GM12801 (cell line): ENCODE measurements around the gene KIF12.

Experiments
- TF ChIP-seq, protein P1 (sequence below): IDR thresholded peaks from one replicate; pipeline ENCODE4 v1.5.1; 2011; ENCODE audit warnings: control low read depth; ENCODE audit not compliant: insufficient read length; ENCODE audit errors: extremely low read depth

Gene KIF12

DNA sequence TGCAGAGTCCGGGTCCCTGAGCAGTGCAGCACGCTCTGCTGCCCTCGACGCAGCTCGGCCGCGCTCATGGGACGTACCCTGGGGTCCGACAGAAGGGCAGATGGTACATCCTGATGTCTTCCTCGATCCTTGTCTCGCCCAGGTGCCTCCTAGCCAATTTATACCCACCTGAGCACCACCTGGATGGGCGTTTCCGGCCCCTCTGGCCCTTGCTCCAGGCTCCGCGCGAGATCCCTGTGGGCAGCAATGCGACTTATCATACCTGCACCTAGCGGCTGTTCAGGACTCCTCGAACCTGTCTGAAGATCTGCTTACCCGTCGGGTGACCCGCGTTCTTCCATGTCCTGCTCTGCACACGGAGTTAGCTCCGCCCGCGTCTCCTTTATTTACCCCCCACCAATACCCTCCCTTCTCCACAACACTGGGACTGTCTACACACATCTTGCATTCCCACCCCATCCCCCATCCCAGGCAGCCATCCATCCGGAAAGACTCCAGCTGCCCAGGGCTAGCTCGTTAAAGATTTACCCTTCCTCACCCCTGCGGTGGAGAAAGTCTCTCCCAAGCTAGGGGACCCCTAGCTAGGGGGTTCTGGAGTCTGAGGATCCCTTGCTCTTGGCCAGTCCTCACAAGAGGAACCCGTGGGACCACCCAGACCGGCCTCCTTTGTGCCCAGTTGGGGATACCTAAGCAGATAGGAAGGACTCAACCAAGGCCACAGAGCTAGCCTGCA, at the start of gene KIF12:
KIF12 (minus strand) TSS at position 357 of the 733 bp plus-strand sequence; CDS start at position 341, 16 bp downstream.
- TF ChIP-seq, protein P1, sequence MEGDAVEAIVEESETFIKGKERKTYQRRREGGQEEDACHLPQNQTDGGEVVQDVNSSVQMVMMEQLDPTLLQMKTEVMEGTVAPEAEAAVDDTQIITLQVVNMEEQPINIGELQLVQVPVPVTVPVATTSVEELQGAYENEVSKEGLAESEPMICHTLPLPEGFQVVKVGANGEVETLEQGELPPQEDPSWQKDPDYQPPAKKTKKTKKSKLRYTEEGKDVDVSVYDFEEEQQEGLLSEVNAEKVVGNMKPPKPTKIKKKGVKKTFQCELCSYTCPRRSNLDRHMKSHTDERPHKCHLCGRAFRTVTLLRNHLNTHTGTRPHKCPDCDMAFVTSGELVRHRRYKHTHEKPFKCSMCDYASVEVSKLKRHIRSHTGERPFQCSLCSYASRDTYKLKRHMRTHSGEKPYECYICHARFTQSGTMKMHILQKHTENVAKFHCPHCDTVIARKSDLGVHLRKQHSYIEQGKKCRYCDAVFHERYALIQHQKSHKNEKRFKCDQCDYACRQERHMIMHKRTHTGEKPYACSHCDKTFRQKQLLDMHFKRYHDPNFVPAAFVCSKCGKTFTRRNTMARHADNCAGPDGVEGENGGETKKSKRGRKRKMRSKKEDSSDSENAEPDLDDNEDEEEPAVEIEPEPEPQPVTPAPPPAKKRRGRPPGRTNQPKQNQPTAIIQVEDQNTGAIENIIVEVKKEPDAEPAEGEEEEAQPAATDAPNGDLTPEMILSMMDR: no peak

DNA sequence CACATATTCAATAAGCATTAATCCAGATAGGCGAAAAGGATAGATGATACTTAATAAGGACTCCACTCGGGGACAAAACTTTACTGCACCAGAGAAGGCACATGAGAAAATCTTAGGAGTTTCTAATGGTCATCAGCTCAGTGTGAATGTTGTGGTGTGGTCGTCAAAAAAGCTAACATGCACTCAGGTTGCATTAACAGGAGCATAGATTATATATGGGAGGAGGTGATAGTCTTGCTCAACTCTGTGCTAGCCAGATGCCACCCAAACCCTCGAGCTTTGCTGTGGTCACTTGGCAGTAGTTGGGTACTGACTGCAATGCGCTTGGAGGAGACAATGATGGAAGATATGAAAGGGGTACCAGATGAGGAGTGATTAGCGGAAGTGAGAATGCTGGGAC, 47.6 kb upstream of the KIF12 start:
- TF ChIP-seq, protein P1: no peak

DNA sequence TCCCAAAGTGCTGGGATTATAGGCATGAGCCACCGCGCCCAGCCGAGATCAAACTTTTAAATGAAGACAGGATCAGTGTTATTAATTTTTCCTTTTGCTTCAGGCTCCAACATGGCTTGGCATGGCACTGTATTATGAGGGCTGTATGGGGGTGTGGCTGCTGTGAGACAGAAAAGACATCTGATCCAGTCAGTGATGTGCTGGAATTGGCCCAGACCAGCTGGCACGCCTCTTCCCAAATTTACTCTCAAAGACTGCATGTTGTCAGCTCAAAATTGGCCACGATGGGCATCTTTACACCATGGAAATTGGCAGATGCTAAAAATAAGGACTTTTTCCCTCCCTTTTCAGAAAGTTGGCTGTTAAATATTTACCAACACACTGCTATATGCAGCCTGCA, 44.1 kb upstream of the KIF12 start:
- TF ChIP-seq, protein P1: no peak

DNA sequence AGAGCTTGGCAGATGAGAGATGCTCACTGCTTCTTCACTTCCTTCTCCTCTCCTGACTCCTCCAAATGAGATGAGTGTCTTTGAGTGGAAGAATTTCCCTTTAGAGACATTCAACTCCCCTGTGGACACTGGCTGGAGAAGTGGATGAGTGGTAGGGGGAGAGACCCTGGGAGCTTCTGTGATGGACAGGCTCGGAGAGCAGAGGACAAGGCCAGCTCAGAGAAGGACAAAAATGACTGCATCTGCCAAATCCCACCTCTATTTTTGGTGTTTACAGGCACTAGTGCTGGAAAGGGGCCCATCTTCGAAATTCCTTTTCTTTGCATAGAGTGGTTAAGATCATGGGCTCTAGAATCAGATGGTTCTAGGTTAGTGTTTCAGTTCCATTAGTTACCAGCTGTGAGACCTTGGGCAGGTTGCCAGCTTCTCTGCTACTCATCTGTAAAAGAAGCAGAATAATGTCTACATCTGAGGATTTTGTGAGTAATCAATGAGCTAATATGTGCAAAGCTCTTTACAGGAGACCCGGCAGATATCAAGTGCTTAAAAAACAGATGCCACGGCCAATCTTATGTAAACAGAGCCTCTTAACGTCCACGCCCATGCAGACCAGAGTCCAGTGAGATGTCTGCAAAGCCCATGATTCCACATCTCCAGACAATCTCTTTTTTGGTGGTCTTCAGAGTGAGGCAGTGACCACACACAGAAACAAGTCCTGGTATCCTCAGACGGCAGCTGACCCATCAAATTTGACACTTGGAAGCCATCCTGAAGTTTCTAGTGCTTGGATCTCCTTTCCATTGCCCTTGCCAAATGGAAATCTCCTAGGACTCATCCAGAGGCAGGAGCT, 42.7 kb upstream of the KIF12 start:
- TF ChIP-seq, protein P1: no peak

DNA sequence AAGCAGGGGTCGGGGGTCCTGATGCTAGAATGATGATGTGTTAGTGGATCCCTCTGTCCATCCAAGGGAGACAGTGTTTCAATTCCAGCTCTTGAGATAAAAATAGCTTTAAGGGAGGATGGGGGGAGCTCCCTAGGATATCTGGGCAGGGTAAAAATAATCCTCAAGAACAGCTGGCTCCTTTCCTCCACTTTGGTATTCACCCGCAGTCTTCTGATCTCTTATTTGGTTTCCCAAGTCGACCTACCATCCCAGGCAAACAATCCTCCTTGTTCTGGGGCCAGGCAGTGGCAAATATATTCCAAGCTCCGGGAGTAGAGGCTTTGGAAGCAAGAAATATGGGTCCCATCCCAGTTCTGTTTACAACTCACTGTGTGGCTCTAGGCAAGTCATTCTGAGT, 41.8 kb upstream of the KIF12 start:
- TF ChIP-seq, protein P1: no peak

DNA sequence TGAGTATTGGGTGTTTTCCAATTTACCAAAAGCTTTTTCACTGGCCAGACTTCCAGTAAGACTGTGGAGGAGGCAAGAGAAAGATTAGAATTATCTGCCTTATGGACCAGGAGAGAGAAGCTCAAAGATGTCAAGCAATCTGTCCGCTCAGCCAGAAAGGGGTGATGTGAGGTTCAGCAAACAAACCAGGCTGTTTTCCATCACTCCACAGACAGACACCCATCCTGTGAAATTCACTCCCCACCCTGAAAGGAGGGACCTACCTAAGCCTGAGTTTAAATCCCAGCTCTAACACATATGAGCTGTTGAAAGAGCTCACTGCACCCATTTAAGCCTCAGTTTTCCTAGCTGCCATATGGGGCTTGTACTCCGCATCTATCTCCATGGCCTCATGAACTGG, 41.3 kb upstream of the KIF12 start:
- TF ChIP-seq, protein P1: no peak

DNA sequence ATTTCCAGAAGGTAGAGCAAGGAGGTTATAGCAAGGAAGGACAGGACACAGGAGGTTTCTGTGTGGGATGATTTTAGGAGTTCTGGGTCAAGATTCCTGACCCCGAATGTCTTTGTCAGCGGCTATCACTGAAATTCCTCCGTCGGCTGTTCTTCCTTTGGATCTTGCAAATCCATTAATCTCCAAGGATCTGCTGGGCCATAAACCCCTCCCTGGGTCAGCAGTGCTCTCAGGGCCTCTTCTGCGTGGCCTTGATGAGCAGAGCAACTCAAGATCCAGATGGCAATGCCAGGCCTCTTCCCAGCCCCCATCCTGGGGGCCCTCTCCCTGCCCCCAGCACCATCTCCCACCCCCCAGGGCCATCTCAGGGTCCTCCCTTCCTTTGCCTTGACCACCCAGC, 40.0 kb upstream of the KIF12 start:
- TF ChIP-seq, protein P1: no peak
